Central memory CD4-positive, alpha-beta T cell (primary cell): Measurements from ENCODE around the gene NEURL4.

Experiments used
- DNase-seq: peaks from one replicate; pipeline ENCODE4 v3.0.0; 2022

Gene NEURL4

DNA sequence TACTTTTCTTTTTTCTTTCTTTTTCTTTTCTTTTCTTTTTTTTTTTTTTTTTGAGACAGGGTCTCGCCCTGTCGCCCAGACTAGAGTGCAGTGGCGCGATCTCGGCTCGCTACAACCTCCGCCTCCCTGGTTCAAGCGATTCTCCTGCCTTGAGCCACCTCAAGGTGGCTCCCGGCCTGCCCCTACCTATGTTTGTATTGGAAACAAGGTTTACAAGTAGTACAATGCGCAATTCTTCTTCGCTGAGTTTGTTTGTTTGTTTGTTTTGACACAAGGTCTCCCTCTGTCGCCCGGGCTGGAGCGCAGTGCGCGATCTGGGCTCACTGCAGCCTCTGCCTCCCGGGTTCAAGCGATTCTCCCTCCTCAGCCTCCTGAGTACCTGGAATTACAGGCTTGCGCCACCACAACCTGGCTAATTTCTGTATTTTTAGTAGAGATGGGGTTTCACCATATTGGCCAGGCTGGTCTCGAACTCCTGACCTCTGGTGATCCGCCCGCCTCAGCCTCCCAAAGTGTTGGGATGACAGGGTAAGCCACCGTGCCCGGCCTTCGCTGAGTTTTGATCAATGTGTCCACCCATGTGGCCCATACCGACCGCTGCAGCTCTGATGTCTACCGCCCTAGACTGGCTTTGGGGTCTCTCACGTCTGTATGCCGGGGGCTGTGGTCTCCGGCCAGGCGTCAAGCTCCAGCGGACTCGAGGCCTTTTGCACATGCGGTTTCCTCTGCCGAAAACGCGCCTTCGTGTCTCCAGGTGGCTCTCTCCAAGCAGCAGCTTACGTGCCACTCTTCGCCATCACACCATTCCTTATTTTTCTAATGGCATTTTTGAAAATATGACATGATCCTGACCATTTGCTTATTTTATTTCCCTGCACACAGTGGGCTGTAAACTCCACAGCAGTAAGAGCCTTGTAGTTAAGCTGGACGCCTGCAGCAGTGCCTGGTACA is 33.6 kb downstream of the NEURL4 start:
- no peak for DNase-seq

DNA sequence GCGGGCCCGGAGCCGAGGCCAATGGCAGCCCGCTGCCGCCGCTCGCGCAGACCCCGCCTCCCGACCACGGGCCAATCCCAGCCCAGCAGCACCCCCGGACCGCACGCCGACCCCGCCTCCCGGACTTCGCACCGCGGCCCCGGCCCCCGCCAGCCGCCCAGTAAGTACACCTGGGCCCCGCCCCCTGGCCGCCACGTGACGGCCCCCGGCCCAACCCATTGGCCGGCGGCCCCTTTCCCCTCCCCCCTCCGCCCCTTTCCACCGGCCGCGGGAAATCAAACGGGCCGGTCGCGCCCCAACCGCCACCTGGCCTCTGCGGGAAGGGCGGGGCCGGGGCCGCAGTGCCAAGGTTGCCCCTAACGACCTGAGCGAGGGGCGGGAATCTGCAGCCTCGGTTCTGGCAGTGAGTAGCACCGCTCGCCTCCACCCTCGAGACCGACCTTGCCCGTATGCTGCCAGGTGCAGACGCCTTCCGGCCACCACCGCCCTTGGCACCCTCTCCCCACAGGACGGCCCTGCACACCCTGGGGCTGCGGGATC is 34.5 kb downstream of the NEURL4 start, which contains the start of gene YBX2:
Gene YBX2 (minus strand): TSS at position 26 of the 540 bp plus-strand sequence. CDS start 139 bp downstream, outside the sequence.
- DNase-seq: peak; percentile 57

DNA sequence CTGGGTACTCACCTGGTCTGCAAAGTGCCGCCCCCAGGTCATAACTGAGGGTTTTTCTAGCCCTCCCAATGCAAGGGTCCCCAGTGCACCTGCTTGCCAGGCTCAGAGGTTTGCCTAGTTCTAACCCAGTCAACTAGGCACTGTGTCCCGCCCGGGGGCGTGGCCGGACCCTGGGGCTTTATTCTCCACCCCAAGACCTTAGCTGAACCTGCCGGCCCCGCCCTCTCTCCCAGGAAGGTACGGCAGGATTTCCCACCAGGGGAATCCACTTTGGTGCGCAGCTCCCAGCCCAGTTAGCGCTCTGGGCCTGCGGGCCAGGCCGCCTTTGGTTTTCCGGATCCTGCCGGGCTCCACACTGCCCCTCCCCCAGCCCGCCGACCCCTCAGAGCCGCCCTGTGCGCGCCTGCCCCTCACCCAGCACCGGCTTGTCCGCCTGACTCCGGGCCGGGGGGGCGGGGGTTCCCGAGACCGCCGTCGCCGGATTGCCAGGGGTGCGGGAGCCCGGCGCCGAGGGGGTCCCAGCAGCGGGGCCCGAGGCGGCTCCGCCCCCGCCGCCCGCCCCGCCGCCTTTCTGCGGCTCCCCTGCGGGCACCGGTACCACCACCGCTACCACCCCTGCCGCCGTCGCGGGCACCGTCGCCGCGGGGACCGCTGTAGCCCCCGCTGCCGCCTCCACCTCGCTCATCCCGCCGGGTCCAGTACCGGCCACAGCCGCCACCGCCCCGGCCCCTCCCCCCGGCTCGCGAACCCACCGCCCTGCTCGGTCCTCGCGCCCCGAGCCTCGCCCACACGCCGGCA is 35.1 kb downstream of the NEURL4 start:
- no peak for DNase-seq

DNA sequence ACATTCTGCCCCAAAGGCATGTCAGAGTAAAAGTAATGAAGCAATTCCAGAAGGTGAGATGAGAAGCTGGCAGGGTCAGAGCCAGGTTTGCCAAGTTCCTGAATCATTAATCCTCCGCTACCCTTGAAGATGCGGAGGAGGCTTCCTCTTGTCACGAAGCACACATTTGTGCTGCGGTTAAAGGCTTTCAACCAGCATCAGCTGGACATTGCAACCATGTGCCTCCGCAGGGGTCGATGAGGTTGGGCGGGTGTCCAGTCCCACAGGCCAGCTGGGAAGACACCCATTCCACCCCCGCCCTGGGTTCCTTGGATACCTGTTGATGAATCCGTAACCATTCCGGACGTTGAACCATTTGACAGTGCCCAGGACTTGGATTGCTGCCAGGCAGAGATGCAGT is 36.0 kb downstream of the NEURL4 start:
- DNase-seq: no peak

DNA sequence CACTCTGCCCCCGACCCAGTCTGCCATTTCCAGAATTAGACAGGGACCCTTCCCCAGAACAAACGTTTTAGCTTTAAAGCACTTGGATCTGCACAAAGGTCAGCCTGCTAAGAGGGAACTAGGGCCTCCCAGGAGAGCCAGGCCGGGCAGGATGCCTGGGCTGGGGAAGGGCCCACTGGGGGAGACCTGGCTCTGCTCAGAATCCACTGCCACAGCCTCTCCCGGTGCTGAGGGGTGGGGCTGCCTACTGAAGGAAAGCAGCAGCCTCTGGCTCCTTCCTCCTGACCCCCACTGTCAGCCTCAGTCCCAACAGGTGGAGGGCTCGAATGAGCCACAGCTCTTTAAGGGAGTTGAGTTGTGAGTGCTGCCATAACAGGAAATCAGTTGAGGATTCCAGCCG is 36.4 kb downstream of the NEURL4 start:
- no peak for DNase-seq

DNA sequence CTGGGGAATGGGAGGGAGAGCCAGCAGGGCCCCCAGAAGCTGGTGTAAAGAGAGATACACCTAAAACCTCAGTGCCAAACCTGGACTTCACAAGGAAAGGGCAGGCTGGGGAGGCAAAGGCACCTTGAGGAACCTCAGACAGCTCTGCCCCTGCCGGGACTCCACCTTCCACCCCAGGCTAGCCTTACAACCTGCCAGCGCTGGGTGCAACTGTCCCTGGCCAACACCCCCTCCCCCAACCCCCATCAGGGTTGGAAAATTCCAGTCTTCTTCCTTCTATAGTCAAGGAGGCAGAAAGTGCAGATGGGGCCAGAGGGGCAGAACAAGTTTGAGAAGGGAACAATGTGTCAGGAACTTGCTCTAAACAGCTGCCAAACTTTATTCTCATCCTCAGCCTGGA is 36.9 kb downstream of the NEURL4 start:
- DNase-seq: no peak

DNA sequence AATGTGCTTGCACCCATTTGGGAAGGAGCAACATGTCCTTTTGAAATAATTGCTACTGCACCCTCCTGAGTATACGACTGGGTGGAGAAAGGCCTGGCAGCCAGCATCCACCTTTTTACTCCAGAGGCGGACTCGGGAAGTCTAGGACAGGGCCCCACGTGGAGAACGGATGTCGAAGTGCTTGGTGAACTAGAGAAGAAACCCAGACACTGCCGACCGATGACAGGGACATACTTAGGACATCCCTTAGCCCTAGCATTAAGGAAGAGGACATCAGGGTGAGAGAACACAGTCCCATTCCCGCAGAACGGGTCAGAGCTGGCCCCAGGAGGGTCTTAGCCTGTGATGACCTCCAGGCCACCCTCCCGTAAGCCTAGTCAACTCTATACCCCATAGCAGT is 38.5 kb downstream of the NEURL4 start:
- DNase-seq: no peak

DNA sequence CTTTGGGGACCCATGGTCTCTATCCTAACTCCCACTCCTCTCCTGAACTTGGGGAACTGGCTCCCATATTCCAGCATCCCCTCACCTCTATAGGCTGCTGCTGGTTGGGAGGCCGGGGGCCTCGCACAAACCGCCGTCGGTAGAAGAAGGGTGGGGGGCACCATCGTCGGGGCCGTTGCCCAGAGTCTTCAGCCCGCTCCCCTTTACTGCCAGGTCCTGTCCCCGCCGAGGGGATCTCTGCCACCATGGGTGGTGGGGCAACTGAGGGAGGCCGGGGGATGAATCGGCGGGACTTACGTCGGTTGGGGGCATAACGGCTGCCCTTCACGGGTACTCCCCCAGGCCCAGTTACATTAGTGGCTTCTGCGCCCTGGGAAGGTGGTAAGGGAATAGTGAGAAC is 39.0 kb downstream of the NEURL4 start:
- no peak for DNase-seq

DNA sequence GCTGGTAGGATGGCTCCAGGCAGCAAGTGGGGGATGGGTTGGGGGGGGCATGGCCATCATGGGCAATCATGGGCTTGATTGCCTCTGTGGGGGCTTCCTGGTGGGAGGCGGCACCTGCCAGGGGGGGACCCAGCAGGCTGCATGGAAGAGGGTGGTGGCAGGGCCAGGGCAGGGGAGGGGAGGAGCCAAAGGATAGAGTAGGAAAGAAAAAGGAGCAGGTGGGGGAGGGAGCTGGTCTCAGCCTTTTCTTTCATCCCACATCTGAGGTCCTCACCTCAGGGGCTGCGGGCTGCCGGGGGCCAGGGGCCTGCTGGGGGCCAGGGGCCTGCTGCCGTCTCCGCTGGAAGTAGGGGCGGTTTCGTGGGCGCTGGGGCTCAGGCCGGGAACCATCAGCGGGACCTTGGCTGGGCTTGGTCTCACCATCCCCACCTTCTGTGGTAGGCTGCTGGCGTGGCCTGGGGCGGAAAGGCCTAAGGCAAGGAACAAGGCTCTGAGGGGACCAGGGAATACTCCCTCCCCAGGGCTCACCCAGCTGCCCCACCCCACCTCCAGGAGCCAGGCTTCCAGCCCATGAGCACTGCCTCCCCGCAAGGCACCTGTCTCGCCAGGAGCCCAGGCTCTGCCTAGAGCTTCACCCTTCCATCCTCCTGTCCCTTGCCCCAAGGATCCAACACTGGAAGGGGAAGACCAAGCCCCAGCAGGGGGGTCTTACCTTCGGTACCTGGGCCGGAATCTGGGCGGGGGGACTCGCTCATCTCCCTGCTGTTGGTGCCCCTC is 39.7 kb downstream of the NEURL4 start:
- DNase-seq: no peak

DNA sequence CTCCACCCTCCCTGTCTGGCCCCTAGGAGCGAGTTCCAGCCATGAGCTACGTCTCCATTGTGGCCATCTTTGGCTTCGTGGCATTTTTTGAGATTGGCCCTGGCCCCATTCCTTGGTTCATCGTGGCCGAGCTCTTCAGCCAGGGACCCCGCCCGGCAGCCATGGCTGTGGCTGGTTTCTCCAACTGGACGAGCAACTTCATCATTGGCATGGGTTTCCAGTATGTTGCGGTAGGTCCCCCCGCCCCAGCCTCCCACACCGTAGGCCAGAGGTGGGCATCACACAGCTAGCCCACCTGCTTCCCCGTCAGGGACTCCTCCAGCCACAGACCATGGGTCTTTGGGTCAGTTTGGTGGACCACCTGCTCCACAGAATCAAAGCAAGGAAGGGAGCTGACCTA is 43.5 kb downstream of the NEURL4 start:
- DNase-seq: no peak

DNA sequence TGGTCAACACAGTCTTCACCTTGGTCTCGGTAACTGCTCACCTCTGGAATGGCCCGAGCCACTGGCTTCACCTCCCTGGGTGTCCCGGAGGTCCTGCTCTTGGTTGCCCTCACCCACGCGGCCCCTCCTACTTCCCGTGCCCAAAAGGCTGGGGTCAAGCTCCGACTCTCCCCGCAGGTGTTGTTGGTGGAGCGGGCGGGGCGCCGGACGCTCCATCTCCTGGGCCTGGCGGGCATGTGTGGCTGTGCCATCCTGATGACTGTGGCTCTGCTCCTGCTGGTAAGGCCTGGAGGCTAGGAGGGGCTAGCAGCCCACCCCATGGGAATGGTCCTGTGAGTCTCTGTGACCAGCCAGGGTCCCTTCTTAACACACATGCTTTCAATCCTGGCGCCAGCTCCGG is 44.2 kb downstream of the NEURL4 start:
- DNase-seq: no peak

DNA sequence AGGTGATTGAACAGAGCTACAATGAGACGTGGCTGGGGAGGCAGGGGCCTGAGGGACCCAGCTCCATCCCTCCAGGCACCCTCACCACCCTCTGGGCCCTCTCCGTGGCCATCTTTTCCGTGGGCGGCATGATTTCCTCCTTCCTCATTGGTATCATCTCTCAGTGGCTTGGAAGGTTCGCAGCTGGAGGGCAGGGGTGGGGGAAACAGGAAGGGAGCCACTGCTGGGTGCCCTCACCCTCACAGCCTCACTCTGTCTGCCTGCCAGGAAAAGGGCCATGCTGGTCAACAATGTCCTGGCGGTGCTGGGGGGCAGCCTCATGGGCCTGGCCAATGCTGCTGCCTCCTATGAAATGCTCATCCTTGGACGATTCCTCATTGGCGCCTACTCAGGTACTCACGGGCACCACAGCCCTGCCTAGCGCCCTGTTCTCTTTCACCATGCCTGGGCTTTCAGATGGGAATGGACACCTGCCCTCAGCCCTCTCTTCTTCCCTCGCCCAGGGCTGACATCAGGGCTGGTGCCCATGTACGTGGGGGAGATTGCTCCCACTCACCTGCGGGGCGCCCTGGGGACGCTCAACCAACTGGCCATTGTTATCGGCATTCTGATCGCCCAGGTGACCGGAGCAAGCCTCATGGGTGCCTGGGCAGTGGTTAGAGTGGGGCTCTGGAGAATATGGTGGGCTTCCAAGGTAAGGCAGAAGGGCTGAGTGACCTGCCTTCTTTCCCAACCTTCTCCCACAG is 45.5 kb downstream of the NEURL4 start:
- no peak for DNase-seq

DNA sequence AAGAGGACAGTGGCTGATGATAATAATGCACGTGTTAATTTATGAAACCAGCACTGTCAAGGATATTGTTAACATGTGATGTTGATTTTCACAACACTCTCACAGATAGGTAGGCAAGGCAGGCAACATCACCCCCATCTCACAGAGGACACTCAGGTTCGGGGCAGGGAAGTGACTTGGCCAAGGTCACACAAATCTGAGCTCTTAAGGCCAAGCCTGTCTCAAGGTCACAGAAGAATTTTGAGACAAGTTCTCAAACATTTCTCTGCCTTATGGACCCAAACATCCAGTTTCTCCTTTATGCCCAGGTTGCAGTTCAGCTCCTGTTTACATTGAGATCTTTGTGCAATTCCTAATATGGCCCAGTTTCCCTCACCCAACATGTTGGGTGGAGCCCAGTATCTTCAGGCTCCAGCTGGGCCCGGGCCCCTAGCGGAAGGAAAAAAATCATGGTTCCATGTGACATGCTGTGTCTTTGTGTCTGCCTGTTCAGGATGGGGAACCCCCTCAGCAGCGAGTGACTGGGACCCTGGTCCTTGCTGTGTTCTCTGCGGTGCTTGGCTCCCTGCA is 46.3 kb downstream of the NEURL4 start:
- no peak for DNase-seq

DNA sequence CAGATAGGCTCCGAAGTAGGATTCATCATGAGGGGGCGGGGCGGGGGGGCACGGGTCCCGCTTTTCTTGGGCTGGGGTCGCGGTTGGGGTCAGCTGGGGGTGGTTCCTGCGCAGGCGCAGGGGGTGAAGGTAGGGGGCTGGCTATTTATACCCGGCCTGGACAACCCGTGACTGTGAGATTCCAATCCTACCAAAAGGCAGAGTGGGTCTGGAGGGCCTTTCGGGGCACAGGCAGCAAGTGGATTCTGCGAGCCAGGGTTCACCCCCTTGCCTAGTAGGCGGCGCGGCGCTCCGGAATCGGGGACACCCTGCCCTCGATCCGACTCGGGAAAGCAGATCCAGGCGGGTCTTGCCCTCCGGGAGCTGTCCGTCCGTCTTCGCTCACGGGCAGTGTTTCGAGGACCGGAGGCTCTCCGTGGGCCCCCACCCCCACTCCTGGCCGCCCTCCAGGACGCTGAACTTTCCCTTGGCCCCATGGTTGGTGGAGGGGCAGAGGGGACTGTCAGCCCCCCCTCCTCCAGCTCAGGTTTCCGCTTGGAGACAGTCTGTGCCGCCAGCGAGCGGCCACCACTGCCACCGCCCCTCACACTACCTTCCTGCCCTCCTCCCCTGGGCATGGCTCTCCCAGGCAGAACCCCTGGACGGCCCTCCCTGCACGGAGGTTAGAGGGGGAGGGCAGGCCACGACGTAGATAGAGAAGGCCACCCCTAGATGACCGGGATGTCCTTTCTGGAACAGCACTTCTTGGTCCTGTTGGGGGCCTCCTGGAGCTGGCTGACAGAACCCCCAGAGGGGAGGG is 47.0 kb downstream of the NEURL4 start:
- DNase-seq: no peak

DNA sequence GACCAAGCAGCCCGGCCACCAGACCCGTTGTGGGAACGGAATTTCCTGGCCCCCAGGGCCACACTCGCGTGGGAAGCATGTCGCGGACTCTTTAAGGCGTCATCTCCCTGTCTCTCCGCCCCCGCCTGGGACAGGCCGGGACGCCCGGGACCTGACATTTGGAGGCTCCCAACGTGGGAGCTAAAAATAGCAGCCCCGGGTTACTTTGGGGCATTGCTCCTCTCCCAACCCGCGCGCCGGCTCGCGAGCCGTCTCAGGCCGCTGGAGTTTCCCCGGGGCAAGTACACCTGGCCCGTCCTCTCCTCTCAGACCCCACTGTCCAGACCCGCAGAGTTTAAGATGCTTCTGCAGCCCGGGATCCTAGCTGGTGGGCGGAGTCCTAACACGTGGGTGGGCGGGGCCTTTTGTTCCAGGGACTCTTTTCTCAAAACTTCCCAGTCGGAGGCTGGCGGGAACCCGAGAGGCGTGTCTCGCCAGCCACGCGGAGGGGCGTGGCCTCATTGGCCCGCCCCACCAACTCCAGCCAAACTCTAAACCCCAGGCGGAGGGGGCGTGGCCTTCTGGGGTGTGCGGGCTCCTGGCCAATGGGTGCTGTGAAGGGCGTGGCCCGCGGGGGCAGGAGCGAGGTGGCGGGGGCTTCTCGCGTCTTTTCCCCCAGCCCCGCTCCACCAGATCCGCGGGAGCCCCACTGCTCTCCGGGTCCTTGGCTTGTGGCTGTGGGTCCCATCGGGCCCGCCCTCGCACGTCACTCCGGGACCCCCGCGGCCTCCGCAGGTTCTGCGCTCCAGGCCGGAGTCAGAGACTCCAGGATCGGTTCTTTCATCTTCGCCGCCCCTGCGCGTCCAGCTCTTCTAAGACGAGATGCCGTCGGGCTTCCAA is 47.8 kb downstream of the NEURL4 start, which contains the start of gene SLC2A4:
Gene SLC2A4 (plus strand): TSS at position 645 of the 879 bp plus-strand sequence. CDS start 217 bp downstream, at position 862.
- peak; percentile 65 for DNase-seq

DNA sequence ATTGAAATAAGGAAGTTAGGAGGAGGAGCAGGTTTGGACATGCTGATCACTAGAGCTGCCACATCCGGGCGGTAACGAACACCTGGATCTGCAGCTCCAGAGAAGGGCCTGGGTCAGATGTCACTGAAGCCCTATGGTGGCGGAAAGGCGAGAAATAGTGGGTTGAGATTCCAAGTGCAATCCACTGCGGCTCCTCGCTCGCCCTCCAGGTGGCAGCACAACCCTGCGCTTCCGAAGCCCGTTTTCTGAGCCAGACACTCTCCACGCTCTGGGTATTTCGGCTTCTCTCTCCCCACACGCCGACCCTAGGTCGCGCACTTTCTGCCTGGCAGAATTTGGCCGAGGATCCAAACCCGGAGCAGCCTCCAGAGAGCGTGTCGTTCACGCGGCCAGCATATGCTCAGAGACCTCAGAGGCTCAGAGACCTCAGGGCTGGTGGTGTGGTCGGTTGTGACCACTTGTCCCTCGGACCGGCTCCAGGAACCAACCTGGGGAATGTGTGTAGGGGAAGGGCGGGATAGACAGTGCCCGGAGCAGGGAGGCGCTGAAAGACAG is 48.5 kb downstream of the NEURL4 start:
- peak; percentile 81 for DNase-seq

DNA sequence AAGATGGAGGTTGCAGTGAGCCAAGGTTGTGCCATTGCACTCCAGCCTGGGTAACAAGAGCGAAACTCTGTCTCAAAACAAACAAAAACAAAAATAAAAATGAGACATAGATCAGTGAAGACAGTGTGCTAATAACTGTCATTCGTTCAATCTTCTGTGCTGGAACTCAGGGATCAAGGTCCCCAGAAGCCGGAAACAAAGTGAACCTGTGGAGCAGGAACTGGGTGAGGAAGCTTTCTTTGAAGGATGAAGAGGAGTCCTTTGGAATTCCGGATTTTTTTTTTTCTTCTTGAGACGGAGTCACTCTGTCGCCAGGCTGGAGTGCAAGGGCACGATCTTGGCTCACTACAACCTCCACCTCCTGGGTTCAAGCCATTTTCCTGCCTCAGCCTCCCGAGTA is 49.7 kb downstream of the NEURL4 start:
- DNase-seq: no peak

DNA sequence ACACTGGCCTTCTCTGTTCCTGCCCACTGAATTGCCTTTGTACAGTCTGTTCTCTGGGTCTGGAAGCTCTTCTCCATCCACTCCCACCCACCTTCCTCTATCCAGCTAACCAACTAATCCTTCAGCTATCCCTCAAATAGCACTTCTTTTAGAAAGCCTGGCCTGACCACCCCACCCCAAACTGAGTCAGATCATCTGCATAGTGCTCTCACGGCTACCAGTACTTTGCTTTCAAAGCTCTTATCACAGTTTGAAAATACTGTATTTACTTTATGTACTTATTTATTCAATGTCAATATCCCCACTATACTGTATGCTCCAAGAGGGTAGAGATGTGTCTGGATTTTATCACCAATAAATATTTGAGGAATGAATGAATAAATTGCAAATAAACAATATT is 62.4 kb downstream of the NEURL4 start:
- no peak for DNase-seq
